ENCODE measurements around the gene CELSR1.

The CELSR1 gene

DNA sequence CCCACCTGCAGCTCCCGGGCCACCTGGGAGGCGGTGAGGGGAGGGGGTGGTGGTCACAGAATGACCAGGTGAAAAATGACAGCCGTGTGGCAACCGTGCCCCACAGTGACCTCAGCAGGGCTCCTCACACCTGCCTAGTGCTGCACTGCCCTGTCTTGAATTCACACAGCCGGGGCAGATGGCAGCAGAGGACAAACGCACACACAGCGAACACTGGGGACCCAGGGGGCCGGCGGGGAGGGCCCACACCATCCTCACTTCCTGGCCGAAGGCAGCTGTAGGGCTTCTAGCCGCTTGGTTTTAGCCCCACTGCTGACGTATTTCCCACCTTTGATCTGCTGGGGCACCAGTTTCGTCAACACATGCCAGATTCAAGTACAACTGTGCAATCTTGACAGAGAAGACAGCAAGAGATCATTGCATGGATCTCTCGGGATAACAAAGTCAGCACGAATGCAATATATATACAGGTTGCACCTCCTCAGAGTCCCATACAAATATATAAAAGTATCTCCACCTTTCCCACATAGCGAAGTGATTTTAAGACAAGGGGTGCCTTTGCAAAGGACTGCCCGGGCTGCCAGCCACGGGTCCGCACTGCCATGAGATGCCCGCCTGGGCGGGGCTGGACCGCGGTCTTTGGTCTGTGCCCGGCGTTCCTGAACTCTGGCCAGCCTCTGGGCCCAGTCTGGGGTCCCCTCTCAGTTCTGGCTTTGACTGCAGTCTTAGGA is 175.1 kb downstream of the CELSR1 start:
- no peak for DNase-seq (ENCODE audit: low read depth in 2 of 2)

DNA sequence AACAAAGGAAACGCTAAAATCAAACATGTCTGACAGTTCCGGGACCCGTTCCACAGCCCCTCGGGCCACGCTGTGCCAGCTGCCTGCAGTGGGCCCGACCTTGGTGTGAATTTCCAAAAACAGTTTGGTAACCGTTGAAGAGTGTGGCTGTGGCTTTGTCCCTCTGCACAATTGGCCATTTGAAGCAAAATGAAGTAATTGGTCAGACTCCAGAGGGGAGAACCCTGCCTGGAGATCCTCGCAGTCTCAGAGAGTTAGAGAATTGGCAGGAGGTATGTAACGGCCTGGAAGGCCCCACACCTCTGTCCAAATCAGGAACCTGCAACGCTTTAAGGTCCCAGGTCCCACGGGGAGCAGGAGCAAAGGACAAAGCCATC is 175.6 kb downstream of the CELSR1 start:
- DNase-seq (ENCODE audit: low read depth in 2 of 2) = no peak

DNA sequence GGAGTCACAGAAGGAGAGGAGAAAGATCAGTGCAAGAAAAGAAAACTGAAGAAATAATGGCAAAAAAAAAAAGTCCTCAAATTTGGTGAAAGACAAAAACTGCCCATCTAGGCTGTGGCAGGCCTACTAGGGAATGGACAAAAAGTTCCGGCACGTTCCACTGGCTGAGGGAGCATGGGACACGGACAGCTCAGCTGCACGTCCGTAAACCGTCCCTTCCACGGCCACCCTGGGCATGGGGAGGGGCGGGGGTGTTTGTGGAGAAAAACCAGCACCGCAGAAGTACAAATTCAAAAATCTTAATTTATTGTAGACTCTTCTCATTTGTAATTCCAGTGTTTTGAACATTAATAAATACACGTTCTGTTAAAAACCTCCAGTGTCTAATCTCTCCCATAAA is 176.5 kb downstream of the CELSR1 start:
- no peak for DNase-seq (ENCODE audit: low read depth in 2 of 2)

DNA sequence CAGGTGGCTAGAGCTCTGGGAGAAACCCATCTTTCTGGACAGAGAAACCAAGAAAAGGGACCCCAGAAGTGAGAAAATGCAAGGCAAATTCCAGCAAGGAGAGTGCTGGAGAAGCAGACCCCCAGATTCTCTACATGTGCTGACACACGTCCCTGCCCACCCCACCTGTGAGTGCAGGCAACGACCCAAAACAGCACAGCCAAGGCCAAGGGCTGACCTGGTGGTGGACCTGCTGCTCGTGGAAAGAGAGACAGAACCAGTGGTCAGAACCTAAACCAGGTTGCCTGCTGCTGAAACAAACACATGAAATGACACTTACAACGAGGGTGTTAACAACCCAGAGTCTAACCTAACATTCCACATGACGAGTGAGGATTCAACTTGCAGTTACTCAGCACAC is 177.3 kb downstream of the CELSR1 start:
- DNase-seq (ENCODE audit: low read depth in 2 of 2) = no peak

DNA sequence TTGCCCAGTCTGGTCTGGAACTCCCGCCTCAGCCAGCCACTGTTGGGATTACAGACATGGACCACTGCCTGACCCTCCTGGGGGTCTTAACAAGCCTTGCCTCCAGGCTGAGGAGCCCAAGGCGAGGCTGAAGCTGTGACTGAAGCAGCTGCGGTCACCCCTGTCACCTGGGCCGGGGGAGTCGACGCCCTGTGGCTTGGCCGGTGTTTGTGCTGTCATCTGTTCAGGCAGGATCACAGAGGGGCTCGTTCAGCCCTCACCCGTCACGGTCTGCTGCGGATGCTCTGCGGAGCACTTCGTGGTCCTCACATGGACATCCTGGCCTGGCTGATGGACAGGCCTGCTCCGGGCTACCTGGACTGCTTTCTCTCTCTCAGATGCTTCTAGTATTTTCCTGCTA is 178.1 kb downstream of the CELSR1 start:
- DNase-seq (ENCODE audit: low read depth in 2 of 2) = no peak

DNA sequence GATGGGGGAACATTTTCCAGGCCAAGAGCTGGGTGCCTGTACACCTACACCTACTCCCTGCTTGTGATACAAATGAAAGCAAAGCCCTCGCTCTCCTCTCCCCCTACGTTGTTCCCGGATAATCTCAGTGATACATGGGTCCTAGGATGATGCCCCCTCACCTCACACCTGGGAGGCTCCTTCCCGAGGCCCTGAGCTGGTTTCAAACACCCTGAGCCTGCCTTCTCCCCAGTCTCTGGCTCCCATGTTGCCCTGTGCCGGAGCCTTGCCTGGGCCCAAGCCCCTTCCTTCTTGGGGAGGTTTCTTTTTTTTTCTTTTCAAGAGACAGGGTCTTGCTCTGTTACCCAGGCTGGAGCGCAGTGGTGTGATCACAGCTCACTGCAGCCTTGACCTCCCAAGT is 178.7 kb downstream of the CELSR1 start:
- no peak for DNase-seq (ENCODE audit: low read depth in 2 of 2)

DNA sequence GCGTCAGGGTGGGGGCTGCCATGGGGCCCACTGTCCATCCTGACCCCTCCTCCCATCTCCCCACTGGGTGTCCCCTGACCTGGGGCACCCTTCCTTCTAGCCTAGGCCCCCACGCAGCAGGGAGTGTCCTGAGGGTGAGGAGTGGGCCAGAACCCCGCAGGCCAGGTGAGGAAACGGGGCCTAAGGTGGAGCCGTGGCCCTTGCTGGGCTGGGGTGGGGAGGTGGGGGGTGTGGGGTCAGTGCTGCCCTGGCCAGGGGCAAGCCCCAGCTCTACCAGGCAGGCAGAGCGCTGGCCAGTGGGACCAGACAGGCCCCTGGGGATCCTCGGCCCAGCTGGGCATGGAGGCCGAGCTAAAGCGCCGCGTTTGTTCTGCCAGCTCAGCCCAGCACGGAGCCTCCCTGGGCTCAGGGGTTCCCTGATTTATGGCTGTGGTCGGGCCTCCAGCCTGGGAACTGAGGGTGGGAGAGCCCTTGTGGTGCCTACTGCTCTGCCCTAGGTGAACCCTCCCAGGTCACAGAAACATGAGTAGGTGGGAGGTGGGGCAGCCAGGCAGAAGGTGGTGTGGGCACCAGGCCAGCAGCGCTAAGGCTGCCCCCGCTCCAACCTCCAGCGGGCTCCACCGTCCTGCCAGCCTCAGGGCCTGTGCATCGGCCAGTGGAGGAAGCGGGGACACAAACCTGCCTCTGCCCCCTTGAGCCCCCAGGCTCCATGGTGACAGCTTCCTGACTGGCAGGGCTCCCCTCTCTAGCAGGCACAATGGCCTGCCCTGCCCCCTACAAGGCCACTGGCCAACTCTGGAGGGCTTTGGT is 179.5 kb downstream of the CELSR1 start:
- no peak for DNase-seq (ENCODE audit: low read depth in 2 of 2)

DNA sequence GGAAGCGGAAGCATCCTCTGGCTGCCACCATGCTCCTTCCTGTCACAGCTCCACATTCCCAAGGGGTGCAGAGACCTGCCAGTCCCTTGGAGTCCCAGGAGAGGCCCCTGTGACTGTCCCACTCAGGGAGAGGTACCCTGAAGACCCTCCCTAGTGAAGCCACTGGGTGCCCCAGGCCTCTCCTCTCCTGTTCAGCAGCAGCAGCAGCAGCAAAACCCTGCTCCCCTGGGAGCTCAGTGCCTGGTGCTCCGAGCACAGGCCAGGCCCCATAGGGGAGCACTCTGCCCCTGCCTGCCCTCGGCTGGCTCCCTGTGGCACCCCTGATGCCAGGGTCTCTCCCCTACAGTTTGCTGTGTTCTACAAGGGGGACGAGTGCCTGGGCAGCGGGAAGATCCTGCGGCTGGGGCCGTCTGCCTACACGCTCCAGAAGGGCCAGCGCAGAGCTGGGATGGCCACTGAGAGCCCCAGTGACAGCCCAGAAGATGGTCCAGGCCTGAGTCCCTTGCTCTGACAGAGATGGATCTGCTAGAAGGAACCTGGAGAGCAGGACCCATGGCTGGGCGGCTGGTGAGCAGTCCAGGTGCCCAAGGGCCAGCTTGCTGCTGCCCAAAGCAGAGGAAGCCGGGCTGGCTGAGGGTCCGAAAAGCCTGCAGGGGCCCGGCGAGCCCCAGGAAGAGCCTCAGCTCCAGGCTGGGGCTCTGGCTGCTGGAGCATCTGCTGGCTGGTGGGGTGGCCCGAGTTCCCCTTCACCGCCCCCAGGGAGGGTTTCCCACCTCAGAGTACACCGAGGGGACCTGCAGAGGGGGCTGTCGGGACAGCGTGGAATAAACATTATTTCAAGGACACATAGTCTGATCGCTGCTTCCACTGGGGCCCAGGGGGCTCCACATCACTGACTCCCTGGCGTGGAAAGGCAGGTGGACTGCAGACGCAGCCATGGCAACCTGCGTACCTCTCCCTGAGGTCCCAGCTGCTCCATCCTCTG is 180.6 kb downstream of the CELSR1 start:
- DNase-seq (ENCODE audit: low read depth in 2 of 2) = no peak

DNA sequence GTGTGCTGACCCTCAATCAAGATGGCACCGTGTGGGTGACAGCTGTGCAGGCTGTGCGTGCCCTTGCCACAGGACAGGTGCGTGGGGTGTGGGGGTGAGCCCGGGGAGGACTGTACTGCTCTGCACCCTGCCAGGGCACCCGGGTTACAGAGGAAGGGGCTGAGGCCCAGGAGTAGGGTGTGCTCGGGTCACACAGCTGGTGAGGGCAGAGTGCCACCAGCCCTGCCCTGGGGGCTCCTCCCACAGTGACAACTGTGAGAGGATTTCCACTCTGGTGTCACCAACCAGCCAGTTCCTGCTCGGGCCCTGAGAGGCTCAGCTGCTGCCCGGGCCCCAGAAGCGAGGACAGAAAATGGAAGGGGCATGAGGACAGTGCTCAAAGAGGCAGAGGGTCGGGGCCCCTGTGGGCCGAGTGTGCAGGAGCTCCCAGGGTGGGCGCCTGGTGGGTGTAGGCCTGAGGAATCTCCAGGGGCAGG is 181.4 kb downstream of the CELSR1 start:
- no peak for DNase-seq (ENCODE audit: low read depth in 2 of 2)

DNA sequence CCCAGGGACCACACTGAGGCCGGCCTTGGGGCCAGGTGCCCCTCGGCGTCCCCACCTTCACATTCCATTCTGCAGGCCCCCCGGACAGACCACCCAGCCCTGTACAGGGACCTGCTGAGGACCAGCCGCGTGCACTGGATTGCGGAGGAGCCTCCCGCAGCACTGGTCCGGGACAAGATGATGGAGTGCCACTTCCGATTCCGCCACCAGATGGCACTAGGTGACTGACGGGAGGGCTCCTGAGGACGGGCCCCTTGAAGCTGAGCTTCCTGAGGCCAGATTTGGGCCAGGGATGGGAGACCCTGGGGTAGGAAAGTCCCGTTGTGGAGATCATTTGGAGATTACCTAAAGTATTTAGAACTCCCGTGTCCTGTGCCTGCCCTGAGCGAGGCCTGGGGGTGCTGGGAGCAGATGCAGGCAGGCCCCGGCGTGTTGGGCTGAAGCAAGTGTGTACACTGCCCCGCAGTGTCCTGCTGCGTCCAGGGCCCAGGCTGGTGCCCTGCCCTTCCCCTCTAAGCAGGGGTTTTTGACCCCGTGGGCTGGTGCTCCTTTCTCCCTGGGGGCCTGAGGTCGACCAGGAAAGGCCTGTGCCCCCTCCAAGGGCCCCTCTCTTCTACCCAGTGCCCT is 181.9 kb downstream of the CELSR1 start:
- DNase-seq (ENCODE audit: low read depth in 2 of 2) = peak in 1 of 2 donors; percentile 22

DNA sequence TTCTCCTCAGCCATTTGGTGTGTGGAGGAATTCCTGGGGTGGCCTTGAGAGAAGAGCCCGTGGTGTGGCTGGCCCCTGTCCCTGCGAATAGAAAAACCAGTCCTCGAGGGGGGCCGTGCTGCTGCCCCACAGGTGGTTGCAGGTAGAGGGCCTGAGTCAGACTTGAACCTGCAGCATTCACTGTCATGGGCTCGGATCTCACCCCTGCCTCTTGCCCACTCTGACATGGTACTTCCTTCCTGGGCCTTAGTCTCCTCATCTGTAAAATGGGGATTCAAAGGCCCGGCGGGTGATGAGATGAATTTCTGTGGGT is 182.5 kb downstream of the CELSR1 start:
- DNase-seq (ENCODE audit: low read depth in 2 of 2) = no peak

DNA sequence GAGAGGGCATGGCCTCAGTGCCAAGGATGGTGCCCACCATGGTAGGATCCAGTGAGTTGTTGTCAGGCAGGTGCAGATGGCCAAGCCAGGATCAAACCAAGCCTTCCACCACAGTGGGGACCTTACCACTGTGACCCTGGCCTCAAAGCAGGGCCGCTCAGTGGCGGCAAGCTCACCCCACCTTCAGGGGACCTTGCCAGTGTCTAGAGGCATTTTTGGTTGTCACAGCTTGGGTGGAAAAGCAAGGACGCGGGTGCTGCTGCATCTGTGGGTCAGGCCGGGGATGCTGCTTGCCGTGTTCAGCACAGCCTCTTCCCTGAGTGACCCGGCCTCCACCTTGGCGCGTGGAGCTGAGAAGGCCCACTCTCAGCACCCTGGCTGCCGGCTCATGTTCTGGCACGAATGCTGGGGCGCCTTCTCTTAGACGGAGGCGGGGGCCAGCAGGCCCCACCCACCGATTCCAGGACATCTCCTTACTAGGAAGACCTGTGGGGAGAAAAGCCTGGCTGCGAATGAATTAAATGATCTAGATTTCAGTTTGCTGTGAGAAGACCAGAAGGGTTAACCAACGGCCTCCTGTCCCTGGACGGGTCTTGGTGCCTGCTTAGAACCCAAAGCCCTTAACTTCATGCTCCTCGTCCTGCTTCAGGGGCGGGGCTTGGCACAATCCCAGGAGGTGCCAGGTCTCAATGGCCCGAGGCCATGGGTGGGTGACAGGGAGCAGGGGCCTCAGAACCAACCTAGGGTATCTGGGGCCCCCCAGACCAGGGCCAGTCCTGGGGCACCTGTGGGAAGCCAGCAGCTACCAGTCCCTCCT is 183.0 kb downstream of the CELSR1 start:
- DNase-seq (ENCODE audit: low read depth in 2 of 2) = no peak

DNA sequence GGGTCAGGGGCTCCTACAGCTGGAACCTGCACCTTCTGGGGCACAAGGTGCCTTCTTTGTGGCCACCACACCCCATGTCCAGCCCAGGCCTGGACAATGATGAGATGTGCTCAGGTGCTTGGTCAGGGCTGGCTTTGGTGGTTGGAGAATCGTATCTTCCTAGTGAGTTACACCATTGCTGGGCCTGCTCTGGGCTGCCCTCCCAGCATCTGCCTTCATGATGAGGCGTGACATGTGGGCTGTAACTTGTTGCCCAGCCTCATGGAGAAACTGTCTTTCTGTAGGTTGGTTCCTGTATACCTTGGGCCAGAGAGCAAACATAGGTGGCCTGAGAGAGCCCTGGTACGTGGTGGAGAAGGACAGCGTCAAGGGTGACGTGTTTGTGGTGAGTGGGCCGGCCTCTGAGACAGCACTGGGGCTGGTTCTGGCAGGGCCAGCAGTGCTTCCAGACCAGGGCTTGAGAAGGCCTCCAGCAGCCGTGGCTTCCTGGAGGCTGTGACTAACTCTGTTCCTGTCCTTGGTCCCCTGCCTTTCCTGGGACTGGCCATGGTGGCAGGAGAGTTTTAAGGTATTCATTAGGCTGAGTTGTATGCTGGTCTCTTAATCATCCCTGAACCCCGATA is 183.8 kb downstream of the CELSR1 start:
- no peak for DNase-seq (ENCODE audit: low read depth in 2 of 2)

DNA sequence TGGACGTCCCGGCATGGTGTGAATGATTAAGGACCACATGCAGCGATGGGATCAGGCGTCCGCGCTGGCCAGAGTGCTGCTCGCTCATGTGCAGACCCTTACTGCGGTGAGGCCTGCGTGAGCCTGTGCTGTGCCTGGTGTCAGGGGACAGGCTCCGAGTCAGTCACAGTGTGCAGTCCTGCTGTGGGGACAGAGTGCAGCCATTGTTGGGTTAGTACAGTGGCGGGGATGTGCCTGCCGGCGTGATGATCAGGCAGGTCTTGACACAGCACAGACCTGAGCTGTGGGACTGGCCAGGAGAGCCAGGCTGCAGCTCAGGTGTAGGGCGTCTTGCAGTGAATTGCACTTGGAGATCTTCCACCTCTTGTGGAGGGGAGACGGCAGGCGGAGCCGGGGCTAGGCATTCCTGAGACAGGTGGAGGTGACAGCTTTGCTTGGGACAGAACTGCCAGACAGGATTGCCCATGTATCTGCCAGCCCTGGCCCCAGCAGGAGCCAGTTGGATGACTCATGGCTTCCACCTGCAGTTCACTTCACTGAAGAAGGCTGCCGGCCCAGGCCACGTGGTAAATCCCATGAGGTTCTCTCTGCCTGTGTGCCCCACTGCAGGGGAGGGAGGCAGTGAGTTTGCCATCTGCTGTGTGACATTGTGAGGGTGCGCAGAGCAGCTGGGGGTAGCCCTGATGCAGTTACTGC is 184.6 kb downstream of the CELSR1 start:
- DNase-seq (ENCODE audit: low read depth in 2 of 2) = no peak

DNA sequence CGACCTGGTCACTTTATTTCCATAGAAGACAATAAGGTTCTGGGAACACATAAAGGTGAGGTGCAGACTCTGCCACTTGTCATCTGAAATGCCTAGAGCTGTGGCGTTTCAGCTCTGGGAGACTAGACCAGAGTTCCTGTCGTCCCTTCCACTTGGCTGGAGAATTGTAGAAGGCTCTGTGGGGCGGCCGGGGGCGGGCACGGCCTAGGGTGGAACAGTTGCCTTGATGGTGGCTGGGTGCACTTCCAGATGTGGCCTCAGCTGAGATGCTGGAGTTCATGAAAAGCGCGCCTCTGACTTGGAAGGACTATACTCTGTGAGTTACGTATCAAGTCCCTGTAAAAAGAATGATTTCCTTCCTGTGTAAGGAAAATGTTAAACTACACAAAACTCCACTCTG is 185.1 kb downstream of the CELSR1 start:
- no peak for DNase-seq (ENCODE audit: low read depth in 2 of 2)

DNA sequence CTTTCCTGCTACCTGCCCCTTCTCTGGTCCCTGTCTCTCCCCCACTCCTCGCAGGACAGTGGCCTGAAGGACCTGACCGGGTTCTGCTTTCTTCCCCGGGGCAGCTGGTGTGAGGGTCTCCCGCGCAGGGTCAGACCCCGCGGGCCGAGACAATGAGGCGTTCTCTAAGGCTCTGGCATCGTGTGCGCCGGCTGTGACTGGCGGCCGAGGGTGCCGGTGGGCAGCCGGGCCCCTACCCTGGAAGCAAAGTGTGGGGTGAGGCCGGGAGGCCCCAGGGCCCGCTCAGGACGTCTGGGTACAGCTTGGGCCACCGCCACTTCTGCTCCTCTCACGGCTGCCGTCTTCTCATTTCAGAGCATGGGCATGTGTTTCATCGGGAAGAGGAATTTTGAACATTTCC is 185.7 kb downstream of the CELSR1 start:
- DNase-seq (ENCODE audit: low read depth in 2 of 2) = no peak

DNA sequence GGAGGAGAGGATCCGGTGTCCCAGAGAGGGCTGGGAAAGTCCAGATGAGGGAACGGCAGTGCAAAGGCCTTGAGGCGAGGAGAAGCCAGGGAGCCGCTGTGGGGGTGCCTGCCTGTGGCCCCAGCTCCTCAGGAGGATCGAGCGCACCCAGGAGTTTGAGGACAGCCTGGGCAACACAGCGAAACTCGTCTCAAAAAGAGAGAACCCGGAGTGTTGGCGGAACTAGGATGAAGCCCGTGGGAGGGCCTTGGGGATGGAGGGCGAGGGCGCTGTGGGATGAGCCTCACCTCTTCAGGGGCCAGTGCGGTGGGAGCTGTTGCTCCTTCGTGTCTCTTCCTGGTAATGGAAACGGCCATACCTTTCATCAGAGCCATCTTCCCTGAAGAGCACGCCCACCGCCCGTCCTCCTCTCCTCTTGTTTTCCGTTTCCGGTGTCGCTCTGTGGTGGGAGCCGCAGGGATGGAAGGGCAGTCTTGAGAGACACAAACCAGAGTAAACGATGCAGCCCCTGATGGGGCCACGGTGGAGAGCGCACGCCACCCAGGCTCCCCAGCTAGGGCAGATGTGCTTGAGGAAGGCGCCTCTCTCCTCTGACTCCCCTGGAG is 186.2 kb downstream of the CELSR1 start:
- DNase-seq (ENCODE audit: low read depth in 2 of 2) = no peak

DNA sequence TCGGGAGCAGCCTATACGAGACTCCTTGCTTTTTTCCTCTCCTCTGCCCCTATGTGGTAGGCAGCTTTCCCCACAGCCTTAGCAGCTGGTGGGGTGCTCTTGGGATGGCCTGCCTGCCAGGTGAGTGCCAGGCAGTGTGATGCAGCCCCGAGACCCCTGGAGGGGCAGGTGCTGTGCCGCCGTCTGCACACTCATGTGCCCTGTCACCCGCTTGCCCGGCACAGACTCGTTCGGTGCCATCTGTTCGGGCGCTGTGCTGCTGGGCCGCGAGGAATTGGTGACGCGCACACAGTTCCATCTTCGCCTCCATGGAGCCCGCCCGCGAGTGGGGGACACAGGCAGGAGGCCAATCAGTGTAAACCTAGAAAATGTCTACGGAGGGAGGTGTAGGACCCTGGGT is 186.8 kb downstream of the CELSR1 start:
- no peak for DNase-seq (ENCODE audit: low read depth in 2 of 2)

DNA sequence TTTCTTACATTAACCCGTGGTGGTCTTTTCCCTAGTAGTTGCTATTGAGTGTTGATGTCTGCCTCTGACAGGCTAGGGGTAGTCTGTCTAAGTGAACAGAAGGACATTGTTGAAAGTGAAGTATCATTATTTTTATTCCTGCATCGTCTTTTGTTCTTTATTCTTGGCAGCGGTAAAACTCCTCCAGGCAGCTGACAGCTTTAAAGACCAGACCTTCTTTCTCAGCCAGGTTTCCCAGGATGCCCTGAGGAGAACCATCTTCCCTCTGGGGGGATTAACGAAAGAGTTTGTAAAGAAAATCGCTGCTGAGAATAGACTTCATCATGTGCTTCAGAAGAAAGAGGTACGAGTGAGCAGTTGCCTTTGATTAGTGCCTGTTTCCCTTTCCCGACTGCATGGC is 187.3 kb downstream of the CELSR1 start:
- DNase-seq (ENCODE audit: low read depth in 2 of 2) = no peak
